ENCODE results near the gene CCDC144A.
"Not testable (repeated sequence)": the region's sequence is repeated elsewhere in the genome, so short reads cannot be mapped to it uniquely, and the experiment has no call there.

CCDC144A gene

DNA sequence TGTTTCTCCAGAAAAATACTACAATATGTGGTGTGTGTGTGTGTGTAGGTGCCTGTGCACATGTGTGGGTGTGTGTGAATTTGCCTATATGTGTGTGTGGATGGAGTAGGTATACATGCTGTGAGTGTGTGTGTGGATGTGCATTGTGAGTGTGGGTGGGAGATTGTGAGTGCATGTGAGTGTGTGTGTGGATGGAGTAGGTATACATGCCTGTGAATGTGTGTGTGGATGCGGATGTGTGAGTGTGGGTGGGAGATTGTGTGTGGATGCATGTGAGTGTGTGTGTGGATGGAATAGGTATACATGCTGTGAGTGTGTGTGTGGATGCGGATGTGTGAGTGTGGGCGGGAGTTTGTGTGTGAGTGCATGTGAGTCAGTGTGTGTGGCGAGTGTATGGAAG lies 116.6 kb downstream of the CCDC144A start:
- not testable (repeated sequence) for H3K27me3 ChIP-seq (ENCODE audit: control insufficient read depth, insufficient read depth, low read length); H3K9ac ChIP-seq (ENCODE audit: low read length); H3K27ac ChIP-seq (ENCODE audit: low read depth, low read length); H3K4me3 ChIP-seq (ENCODE audit: low read depth, low read length); H3K36me3 ChIP-seq (ENCODE audit: control insufficient read depth, insufficient read depth, low read length); H3K4me1 ChIP-seq (ENCODE audit: control insufficient read depth, insufficient read depth, low read length); H3K9me3 ChIP-seq (ENCODE audit: control insufficient read depth, insufficient read depth, low read depth, low read length)

DNA sequence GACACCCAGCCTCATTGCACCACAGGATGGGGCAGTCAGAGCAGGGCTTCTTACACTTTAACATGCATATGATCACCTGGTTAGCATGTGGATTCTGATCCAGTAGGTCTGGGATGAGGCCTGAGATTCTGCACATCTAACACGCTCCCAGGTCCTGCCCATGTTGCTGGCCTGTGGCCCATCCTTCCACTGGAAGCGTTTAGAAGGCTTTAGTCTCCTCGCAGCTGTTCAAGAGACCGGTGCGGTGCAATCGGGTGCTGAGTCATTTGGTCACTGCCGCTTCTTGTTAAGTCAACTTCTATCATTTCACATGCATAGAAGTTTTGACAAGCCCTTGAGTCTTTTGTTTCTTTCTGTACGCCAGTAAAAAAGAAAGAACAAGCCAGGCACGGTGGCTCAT lies 117.6 kb downstream of the CCDC144A start:
- H3K4me1 ChIP-seq (ENCODE audit: control insufficient read depth, insufficient read depth, low read length); H3K27me3 ChIP-seq (ENCODE audit: control insufficient read depth, insufficient read depth, low read length); H3K9ac ChIP-seq (ENCODE audit: low read length); H3K9me3 ChIP-seq (ENCODE audit: control insufficient read depth, insufficient read depth, low read depth, low read length); H3K4me3 ChIP-seq (ENCODE audit: low read depth, low read length); H3K27ac ChIP-seq (ENCODE audit: low read depth, low read length); H3K36me3 ChIP-seq (ENCODE audit: control insufficient read depth, insufficient read depth, low read length): not testable (repeated sequence)

DNA sequence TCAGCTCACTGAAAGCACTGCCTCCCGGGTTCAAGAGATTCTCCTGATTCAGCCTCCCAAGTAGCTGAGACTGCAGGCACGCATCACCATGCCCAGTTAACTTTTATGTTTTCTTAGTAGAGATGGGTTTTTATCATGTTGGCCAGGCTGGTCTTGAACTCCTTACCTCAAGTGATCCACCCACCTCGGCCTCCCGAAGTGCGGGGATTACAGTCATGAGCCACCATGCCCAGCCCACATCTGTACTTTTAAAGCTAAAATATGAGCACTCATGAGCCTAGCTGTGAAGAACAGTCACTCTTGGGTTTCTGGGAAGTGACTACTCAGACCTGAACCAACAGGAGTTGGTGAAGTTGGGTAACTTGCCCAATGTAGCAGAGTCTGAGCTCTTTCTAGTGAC lies 120.2 kb downstream of the CCDC144A start:
- H3K9ac ChIP-seq (ENCODE audit: low read length); H3K27me3 ChIP-seq (ENCODE audit: control insufficient read depth, insufficient read depth, low read length); H3K27ac ChIP-seq (ENCODE audit: low read depth, low read length); H3K36me3 ChIP-seq (ENCODE audit: control insufficient read depth, insufficient read depth, low read length); H3K4me3 ChIP-seq (ENCODE audit: low read depth, low read length); H3K4me1 ChIP-seq (ENCODE audit: control insufficient read depth, insufficient read depth, low read length); H3K9me3 ChIP-seq (ENCODE audit: control insufficient read depth, insufficient read depth, low read depth, low read length): not testable (repeated sequence)

DNA sequence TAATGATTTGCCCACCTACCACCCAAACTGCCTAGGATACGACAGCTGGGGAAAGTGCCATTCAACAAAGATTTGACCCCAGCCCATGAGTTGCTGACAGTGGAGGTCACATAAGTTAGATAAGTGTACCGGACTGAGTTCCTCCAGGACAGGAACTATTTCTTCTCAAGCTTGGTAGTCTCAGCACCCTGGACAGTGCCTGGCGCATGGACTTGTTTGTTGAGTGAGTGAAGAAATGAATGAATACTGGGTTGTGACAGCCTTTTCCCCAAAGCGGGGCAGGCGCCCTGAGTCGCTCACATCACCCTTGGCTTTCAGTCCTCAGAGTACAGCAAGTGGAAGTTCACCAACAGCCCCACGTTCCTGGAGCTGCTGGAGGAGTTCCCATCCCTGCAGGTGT lies 122.1 kb downstream of the CCDC144A start:
- not testable (repeated sequence) for H3K27ac ChIP-seq (ENCODE audit: low read depth, low read length); H3K9me3 ChIP-seq (ENCODE audit: control insufficient read depth, insufficient read depth, low read depth, low read length); H3K4me1 ChIP-seq (ENCODE audit: control insufficient read depth, insufficient read depth, low read length); H3K4me3 ChIP-seq (ENCODE audit: low read depth, low read length); H3K36me3 ChIP-seq (ENCODE audit: control insufficient read depth, insufficient read depth, low read length); H3K27me3 ChIP-seq (ENCODE audit: control insufficient read depth, insufficient read depth, low read length); H3K9ac ChIP-seq (ENCODE audit: low read length)

DNA sequence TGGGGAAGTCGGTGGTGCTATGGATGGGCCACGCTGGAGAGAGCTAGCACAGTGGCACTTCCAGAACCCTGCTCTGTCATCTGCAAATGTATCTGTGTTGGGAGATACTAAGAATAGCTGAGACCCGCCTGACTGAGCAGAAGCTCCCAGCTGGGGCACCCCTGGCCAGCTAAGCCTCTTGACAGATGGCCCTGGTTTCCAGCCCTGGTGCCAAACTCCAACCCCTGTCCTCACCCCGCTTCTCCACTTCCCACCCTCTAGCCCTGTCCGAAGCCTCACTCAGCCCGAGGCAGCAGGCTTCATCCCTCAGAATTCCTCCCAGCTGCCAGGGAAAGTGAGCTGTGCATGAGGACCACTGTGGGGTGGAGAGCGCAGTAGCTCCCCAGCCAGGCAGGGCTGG lies 124.4 kb downstream of the CCDC144A start:
- H3K4me3 ChIP-seq (ENCODE audit: low read depth, low read length), result no peak overlapping the region
- no peaks in the 10 kb centered on the region for H3K27me3 ChIP-seq (ENCODE audit: control insufficient read depth, insufficient read depth, low read length)

DNA sequence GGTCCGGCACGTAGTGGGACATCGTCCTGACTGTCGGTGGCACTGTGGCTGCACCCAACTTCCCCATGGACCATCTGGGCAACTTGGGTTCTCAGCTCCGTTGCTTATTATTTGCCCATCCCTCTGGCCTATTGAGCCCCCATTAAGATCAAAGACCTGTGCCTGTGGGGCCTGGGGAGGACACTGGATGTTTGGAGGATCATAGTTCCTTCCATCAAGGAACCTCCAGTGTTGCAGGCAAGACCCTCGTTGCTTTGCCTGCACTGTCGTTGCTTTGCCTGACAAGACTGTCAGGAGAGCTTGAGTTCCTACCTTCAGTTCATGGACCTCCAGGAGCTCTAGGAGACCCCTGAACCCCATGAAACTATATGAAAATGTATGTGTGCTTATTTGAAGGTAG lies 127.2 kb downstream of the CCDC144A start:
- no peaks in the 10 kb centered on the region for H3K4me1 ChIP-seq (ENCODE audit: control insufficient read depth, insufficient read depth, low read length)
- no peak overlapping the region for H3K4me3 ChIP-seq (ENCODE audit: low read depth, low read length)
- H3K36me3 ChIP-seq (ENCODE audit: control insufficient read depth, insufficient read depth, low read length), result no peaks in the 10 kb centered on the region
- no peaks in the 10 kb centered on the region for H3K27me3 ChIP-seq (ENCODE audit: control insufficient read depth, insufficient read depth, low read length)
- H3K9ac ChIP-seq (ENCODE audit: low read length), result no peak overlapping the region
- no peaks in the 10 kb centered on the region for H3K9me3 ChIP-seq (ENCODE audit: control insufficient read depth, insufficient read depth, low read depth, low read length)
- H3K27ac ChIP-seq (ENCODE audit: low read depth, low read length), result no peak overlapping the region

More for the DNA sequence above, 124.4 kb downstream of the CCDC144A start:
- Histone ChIP-seq H3K9me3 (ENCODE audit: control insufficient read depth, insufficient read depth, low read depth, low read length) (no peaks in the 10 kb centered on the region), H3K9ac (ENCODE audit: low read length) (no peak overlapping the region), H3K36me3 (ENCODE audit: control insufficient read depth, insufficient read depth, low read length) (no peaks in the 10 kb centered on the region), H3K4me1 (ENCODE audit: control insufficient read depth, insufficient read depth, low read length) (no peaks in the 10 kb centered on the region), H3K27ac (ENCODE audit: low read depth, low read length) (no peak overlapping the region)

DNA sequence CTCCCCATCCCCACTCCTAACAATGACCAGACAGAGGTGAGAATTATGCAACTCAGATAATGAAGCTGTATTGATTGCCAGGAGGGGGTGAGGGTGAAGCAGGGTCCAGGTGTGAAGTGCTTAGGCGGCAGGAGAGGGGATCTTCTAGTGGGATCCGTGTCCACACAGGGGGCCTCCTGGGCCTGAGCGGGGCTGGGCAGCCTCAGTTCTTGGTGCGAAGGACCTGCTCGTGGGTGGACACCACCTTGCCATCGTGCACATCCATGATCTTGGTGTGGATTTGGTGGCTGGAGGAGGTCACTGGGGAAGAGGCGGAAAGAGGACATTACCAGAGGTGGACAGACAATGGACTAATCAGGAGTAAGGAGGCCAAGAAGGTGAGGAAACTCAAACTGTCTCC lies 127.9 kb downstream of the CCDC144A start:
- not testable (repeated sequence) for H3K27me3 ChIP-seq (ENCODE audit: control insufficient read depth, insufficient read depth, low read length); H3K9me3 ChIP-seq (ENCODE audit: control insufficient read depth, insufficient read depth, low read depth, low read length); H3K36me3 ChIP-seq (ENCODE audit: control insufficient read depth, insufficient read depth, low read length); H3K27ac ChIP-seq (ENCODE audit: low read depth, low read length); H3K4me3 ChIP-seq (ENCODE audit: low read depth, low read length); H3K9ac ChIP-seq (ENCODE audit: low read length); H3K4me1 ChIP-seq (ENCODE audit: control insufficient read depth, insufficient read depth, low read length)

DNA sequence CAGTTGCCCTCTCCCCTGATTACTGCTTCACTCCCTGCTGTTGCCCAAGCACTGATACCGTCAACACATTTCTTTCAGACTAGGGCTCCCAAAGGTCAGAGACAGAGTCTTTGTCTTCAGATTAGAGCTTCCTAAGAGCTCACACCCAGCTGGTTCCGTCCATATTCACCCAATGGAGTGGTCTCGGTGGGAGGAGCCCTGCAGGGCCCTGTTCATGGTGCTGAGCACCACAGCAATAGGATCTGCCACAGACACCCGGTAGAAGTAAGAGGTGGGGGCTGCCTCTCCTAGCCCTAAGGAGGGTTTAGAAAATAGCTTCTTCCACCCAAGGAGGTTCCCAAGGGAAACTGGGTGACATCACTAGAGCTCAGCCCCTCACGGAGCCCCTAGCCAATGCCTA lies 128.3 kb downstream of the CCDC144A start:
- Histone ChIP-seq H3K27me3 (ENCODE audit: control insufficient read depth, insufficient read depth, low read length) (no peaks in the 10 kb centered on the region), H3K27ac (ENCODE audit: low read depth, low read length) (no peak overlapping the region), H3K4me1 (ENCODE audit: control insufficient read depth, insufficient read depth, low read length) (no peaks in the 10 kb centered on the region), H3K36me3 (ENCODE audit: control insufficient read depth, insufficient read depth, low read length) (no peaks in the 10 kb centered on the region), H3K4me3 (ENCODE audit: low read depth, low read length) (no peak overlapping the region), H3K9ac (ENCODE audit: low read length) (no peak overlapping the region), H3K9me3 (ENCODE audit: control insufficient read depth, insufficient read depth, low read depth, low read length) (no peaks in the 10 kb centered on the region)

DNA sequence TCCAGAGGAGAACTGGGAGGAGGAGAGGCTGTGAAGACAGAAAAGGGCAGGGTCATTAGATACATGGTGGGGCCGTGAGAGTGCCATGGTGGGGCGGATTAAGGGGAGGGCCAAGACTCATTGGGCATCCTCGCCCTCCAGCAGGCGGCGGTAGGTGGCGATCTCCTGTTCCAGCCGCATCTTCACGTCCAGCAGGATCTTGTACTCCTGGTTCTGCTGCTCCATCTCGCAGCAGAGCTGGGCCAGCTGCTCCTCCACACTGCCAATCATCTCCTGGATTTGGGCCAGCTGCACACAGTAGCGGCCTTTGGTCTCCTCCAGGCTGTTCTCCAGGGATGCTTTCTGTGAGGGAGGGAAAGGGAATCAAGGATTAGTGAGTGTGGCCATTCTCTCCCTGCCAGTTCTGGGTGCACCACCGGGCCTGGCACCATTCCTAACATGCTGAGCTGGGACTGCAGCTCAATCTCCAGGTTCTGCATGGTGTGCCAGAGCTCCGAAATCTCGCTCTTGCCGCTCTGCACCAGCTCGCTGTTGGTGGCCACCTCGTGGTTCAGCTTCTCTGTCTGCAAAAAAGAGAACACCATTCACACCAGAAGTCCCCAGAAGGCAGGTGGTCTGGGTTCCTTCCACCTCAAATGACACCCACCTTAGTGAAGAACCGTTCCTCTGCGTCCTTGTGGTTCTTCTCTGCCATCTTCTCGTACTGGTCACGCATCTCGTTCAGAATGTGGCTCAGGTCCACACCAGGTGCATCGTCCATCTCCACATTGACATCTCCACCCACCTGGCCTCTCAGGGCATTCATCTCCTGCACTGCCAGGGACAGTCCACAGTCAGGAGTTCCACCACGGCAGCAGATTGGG lies 129.0 kb downstream of the CCDC144A start:
- H3K27me3 ChIP-seq (ENCODE audit: control insufficient read depth, insufficient read depth, low read length), result no peaks in the 10 kb centered on the region
- H3K9ac ChIP-seq (ENCODE audit: low read length), result no peak overlapping the region
- no peaks in the 10 kb centered on the region for H3K36me3 ChIP-seq (ENCODE audit: control insufficient read depth, insufficient read depth, low read length)
- H3K4me1 ChIP-seq (ENCODE audit: control insufficient read depth, insufficient read depth, low read length), result no peaks in the 10 kb centered on the region
- H3K27ac ChIP-seq (ENCODE audit: low read depth, low read length), result no peak overlapping the region
- no peaks in the 10 kb centered on the region for H3K9me3 ChIP-seq (ENCODE audit: control insufficient read depth, insufficient read depth, low read depth, low read length)
- H3K4me3 ChIP-seq (ENCODE audit: low read depth, low read length), result no peak overlapping the region

DNA sequence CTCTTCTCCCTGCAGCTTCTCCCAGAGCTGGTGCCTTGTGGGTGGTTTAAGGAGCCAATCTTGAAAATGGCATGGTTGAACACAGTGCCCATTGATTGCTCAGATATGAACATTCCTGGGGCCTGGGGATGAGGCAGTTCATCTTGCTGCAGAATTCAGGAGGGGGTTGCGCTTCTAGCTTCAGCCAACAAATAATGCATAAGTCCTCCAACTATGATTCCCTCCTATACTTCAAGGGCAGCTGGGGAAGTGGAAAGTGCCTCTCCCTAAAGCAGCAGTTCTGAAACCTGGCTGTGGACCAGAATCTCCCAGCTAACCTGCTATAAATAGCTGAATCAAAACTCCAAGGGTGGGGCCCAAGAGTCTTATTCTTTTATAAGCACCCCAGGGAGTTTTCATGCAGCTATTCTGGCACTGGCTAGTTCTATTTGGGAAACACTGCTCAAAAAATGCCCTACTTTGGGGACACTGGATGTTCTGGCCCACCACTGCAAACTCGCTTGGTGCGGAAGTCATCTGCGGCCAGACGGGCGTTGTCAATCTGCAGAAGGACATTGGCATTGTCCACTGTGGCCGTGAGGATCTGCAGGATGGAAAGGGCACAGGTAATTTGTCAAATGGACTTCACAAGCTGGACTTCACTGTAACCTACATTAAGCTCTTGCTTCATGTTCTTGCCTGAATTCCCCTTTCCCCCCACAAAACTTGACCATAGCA lies 130.3 kb downstream of the CCDC144A start:
- no peaks in the 10 kb centered on the region for H3K4me1 ChIP-seq (ENCODE audit: control insufficient read depth, insufficient read depth, low read length)
- H3K9me3 ChIP-seq (ENCODE audit: control insufficient read depth, insufficient read depth, low read depth, low read length), result no peaks in the 10 kb centered on the region
- H3K36me3 ChIP-seq (ENCODE audit: control insufficient read depth, insufficient read depth, low read length), result no peaks in the 10 kb centered on the region
- no peak overlapping the region for H3K27ac ChIP-seq (ENCODE audit: low read depth, low read length)
- no peak overlapping the region for H3K9ac ChIP-seq (ENCODE audit: low read length)
- H3K27me3 ChIP-seq (ENCODE audit: control insufficient read depth, insufficient read depth, low read length), result no peaks in the 10 kb centered on the region
- no peak overlapping the region for H3K4me3 ChIP-seq (ENCODE audit: low read depth, low read length)

DNA sequence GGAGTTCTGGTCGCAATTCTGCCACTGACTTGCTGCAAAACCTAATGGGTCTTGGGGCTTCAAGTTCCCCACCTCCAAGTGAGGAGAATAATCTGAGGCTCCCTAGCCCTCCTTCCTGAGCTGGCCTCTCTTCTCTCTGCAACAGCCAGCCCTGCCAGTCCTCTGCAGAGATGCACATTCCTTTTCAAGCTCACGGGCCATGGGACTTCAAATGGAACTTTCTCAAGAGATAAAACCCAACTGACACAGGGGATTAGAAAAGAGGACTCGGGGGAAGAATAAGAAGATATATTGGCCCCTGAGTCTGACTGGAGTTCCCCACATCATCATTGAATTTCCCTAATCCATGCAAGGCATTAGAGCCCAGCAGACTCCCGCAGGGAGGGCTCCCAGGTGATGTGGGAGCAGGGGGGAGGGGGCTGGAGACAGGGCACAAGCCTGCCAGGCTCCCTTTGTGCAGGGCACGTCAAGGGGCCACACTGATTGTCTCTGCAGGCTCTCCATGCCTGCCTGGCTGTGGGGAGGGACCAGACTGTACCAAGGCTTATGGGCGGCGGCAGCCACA lies 131.0 kb downstream of the CCDC144A start:
- H3K27me3 ChIP-seq (ENCODE audit: control insufficient read depth, insufficient read depth, low read length), result no peaks in the 10 kb centered on the region
- H3K9ac ChIP-seq (ENCODE audit: low read length), result no peak overlapping the region
- H3K4me1 ChIP-seq (ENCODE audit: control insufficient read depth, insufficient read depth, low read length), result no peaks in the 10 kb centered on the region
- H3K27ac ChIP-seq (ENCODE audit: low read depth, low read length), result no peak overlapping the region
- H3K4me3 ChIP-seq (ENCODE audit: low read depth, low read length), result no peak overlapping the region
- no peaks in the 10 kb centered on the region for H3K36me3 ChIP-seq (ENCODE audit: control insufficient read depth, insufficient read depth, low read length)
- H3K9me3 ChIP-seq (ENCODE audit: control insufficient read depth, insufficient read depth, low read depth, low read length), result no peaks in the 10 kb centered on the region

Measured in HUES6 (cell line).